Sigmoid colon (tissue), 7 donors: ENCODE measurements around the gene DOCK1. TPM values are rescaled to one million over a fixed set of nuclear protein-coding genes. Genes with fewer than 3 reads are reported as not detected.

ENCODE experiments used
- DNase-seq: peaks from one replicate; pipeline ENCODE4 v3.0.0-alpha.2; 2019
- H3K27ac ChIP-seq, 4 donors: fragments of 200-600 bp; sonication (generic); one replicate each; pipeline ENCODE4 v1.5.1; 2016 to 2019; ENCODE audit warnings: mild to moderate bottlenecking in 1 of 4
- H3K27me3 ChIP-seq, 3 donors: fragments of 200-600 bp; sonication (generic); one replicate each; pipeline ENCODE4 v1.5.1; 2019; ENCODE audit warnings: mild to moderate bottlenecking in 1 of 3
- H3K36me3 ChIP-seq, 4 donors: fragments of 200-600 bp; sonication (generic); one replicate each; pipeline ENCODE4 v1.5.1; 2016 to 2019
- H3K4me1 ChIP-seq, 4 donors: fragments of 200-600 bp; sonication (generic); one replicate each; pipeline ENCODE4 v1.5.1; 2017 to 2019
- H3K4me3 ChIP-seq, 4 donors: fragments of 200-600 bp; sonication (generic); one replicate each; pipeline ENCODE4 v1.5.1; 2017 to 2019; ENCODE audit warnings: mild to moderate bottlenecking in 2 of 4, moderate library complexity in 1 of 4
- H3K9me3 ChIP-seq, 4 donors: fragments of 200-600 bp in 3 of 4; sonication (generic) in 3 of 4; one replicate each; pipeline versions ENCODE4 v1.5.1 to v1.6.1; 2013 to 2019
- CTCF ChIP-seq, 4 experiments: fragments of 450-650 bp in 3 of 4; fragments of 200-600 bp in 1 of 4; IDR thresholded peaks; one replicate each; pipeline ENCODE4 v1.5.1; 2016 to 2019; ENCODE audit warnings: antibody characterized with exemption in 4 of 4, mild to moderate bottlenecking in 3 of 4, moderate library complexity in 2 of 4
- EP300 ChIP-seq, 4 donors: sonication (generic); formaldehyde crosslinking; IDR thresholded peaks; one replicate each; pipeline ENCODE4 v1.6.1; 2017; ENCODE audit warnings: antibody characterized with exemption in 4 of 4
- POLR2A ChIP-seq, 2 donors: fragments of 450-650 bp; IDR thresholded peaks; one replicate each; pipeline ENCODE4 v1.6.1; 2016; ENCODE audit warnings: antibody characterized with exemption in 2 of 2, mild to moderate bottlenecking in 2 of 2, moderate library complexity in 2 of 2
- POLR2AphosphoS5 ChIP-seq, 4 donors: sonication (generic); formaldehyde crosslinking; IDR thresholded peaks; one replicate each; pipeline ENCODE4 v1.6.1; 2017; ENCODE audit warnings: antibody characterized with exemption in 4 of 4
- WGBS, 2 donors: extraction: QIAGEN DNeasy Blood & Tissue Kit; methylation state at CpG; one replicate each; pipeline ENCODE4 v1.1.7; 2013; 5-methylcytosine and 5-hydroxymethylcytosine counted together
- intact Hi-C: fragments of 100-400 bp; cut with DNase I; formaldehyde crosslinking; loops from one replicate; pipeline ENCODE4 v1.15.1; 2023
- polyA plus RNA-seq, 3 donors: library from polyadenylated mRNA; stranded (reverse); fragments of 200-250 nt; gene quantifications; one replicate each; pipeline ENCODE4 v1.2.3, GENCODE V29; 2013
- total RNA-seq, 4 donors: library from RNA; depleted of rRNA; stranded (reverse); fragments of >200 nt; gene quantifications; one replicate each; pipeline ENCODE4 v1.1.0, GENCODE V29; 2016
- donor health status: healthy with polysubstance abuse.
- donor health status: Bipolar disorder and iron deficiency.
- donor health status: healthy.

Gene DOCK1
- total and polyA plus RNA-seq, 7 donors, result 15.0 to 53.7 (median 40.2) TPM

DNA sequence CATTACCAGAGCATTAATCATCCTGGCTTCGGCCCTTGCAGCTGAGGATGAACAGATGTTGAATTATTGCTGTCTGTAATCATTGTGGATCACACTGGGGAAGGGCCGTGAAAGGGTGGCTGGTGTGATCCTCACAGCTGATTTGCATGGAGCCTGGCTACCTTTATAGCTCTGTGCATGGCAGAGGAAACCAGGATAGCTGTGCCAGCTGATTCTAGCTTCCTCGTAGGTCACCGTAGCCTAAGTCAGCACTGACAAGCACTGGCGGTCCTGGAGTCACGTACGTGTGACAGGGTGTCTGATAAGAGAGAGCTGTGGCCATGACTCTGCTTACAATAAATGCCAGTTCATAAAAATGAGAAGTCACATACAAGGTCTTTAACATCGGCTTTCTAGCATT is 214.7 kb downstream of the DOCK1 start:
- WGBS, 2 donors, result 84 to 86% methylated on average over 8 of the region's 8 CpGs
- H3K27me3 ChIP-seq, result no peaks in the 10 kb centered on the region
- no peaks in the 10 kb centered on the region for H3K9me3 ChIP-seq
- DNase-seq, result no peak
- TF ChIP-seq POLR2AphosphoS5 (IDR thresholded peaks at IDR 0.05), result no peak
- TF ChIP-seq CTCF (IDR thresholded peaks at IDR 0.05), result no peak
- TF ChIP-seq POLR2A (IDR thresholded peaks at IDR 0.05), result no peak
- TF ChIP-seq EP300 (IDR thresholded peaks at IDR 0.05), result no peak
- H3K4me3 ChIP-seq, result no peak overlapping the region
- H3K36me3 ChIP-seq, result peaks cover 0 to 12% (median 0%) of the 10 kb centered on the region in 4 donors
- no peaks in the 10 kb centered on the region for H3K4me1 ChIP-seq
- intact Hi-C loops, result no loop called here
- H3K27ac ChIP-seq, result no peak overlapping the region

GRCh38 chr10:127122831-127123230 is 217.6 kb downstream of the DOCK1 start:
- DNase-seq, result no peak
- WGBS, 2 donors, result 73 to 98% methylated on average over 4 of the region's 4 CpGs
- Histone ChIP-seq H3K27me3 (no peaks in the 10 kb centered on the region), H3K4me3 (no peak overlapping the region), H3K9me3 (no peaks in the 10 kb centered on the region), H3K36me3 (peaks cover 0 to 39% (median 4%) of the 10 kb centered on the region in 4 donors), H3K27ac (no peak overlapping the region), H3K4me1 (no peaks in the 10 kb centered on the region)
- no peak for TF ChIP-seq EP300 (IDR thresholded peaks at IDR 0.05)
- no peak for TF ChIP-seq POLR2AphosphoS5 (IDR thresholded peaks at IDR 0.05)
- TF ChIP-seq CTCF (IDR thresholded peaks at IDR 0.05), result no peak
- TF ChIP-seq POLR2A (IDR thresholded peaks at IDR 0.05), result no peak
- intact Hi-C loops, result no loop called here

- no peak for DNase-seq
- peaks cover 0 to 47% (median 6%) of the 10 kb centered on the region in 4 donors for H3K36me3 ChIP-seq
- no peak for TF ChIP-seq POLR2A (IDR thresholded peaks at IDR 0.05)
Measured at GRCh38 chr10:127123626-127124025, 218.4 kb downstream of the DOCK1 start.

GRCh38 chr10:127125331-127125730 is 220.1 kb downstream of the DOCK1 start:
- Histone ChIP-seq H3K36me3 (peaks cover 0 to 50% (median 13%) of the 10 kb centered on the region in 4 donors), H3K4me1 (no peaks in the 10 kb centered on the region), H3K9me3 (no peaks in the 10 kb centered on the region), H3K27me3 (no peaks in the 10 kb centered on the region), H3K4me3 (no peak overlapping the region), H3K27ac (no peak overlapping the region)
- no peak for TF ChIP-seq EP300 (IDR thresholded peaks at IDR 0.05)
- TF ChIP-seq POLR2AphosphoS5 (IDR thresholded peaks at IDR 0.05), result no peak
- no peak for TF ChIP-seq CTCF (IDR thresholded peaks at IDR 0.05)
- no peak for TF ChIP-seq POLR2A (IDR thresholded peaks at IDR 0.05)
- WGBS, 2 donors, result 59 to 87% methylated on average over 9 of the region's 9 CpGs
- intact Hi-C loops, result no loop called here
- DNase-seq, result no peak

More at GRCh38 chr10:127123626-127124025, 218.4 kb downstream of the DOCK1 start:
- no peaks in the 10 kb centered on the region for H3K27me3 ChIP-seq
- H3K27ac ChIP-seq, result no peak overlapping the region
- no peak overlapping the region for H3K4me3 ChIP-seq
- no peaks in the 10 kb centered on the region for H3K4me1 ChIP-seq
- no peaks in the 10 kb centered on the region for H3K9me3 ChIP-seq
- intact Hi-C loops, result no loop called here
- 88% methylated on average over 6 of the region's 6 CpGs for WGBS, 2 donors

- Histone ChIP-seq H3K36me3 (peaks cover 0 to 55% (median 14%) of the 10 kb centered on the region in 4 donors), H3K4me1 (no peaks in the 10 kb centered on the region), H3K27ac (no peak overlapping the region), H3K9me3 (no peaks in the 10 kb centered on the region), H3K4me3 (no peak overlapping the region), H3K27me3 (no peaks in the 10 kb centered on the region)
- intact Hi-C loops, result no loop called here
- TF ChIP-seq POLR2A (IDR thresholded peaks at IDR 0.05) (no peak), POLR2AphosphoS5 (IDR thresholded peaks at IDR 0.05) (no peak)
- DNase-seq, result no peak
- 88 to 90% methylated on average over 1 of the region's 1 CpG for WGBS, 2 donors
Measured at GRCh38 chr10:127127822-127128221, 222.6 kb downstream of the DOCK1 start.

- TF ChIP-seq POLR2A (IDR thresholded peaks at IDR 0.05) (no peak), POLR2AphosphoS5 (IDR thresholded peaks at IDR 0.05) (no peak), EP300 (IDR thresholded peaks at IDR 0.05) (no peak), CTCF (IDR thresholded peaks at IDR 0.05) (no peak)
- no peaks in the 10 kb centered on the region for H3K9me3 ChIP-seq
- H3K4me1 ChIP-seq, result no peaks in the 10 kb centered on the region
- DNase-seq, result no peak
- H3K36me3 ChIP-seq, result peaks cover 0 to 55% (median 14%) of the 10 kb centered on the region in 4 donors
- no peaks in the 10 kb centered on the region for H3K27me3 ChIP-seq
- H3K4me3 ChIP-seq, result no peak overlapping the region
- 96 to 98% methylated on average over 5 of the region's 5 CpGs for WGBS, 2 donors
- intact Hi-C loops, result no loop called here
- no peak overlapping the region for H3K27ac ChIP-seq
Measured at GRCh38 chr10:127129104-127129503, 223.9 kb downstream of the DOCK1 start.
